IPS-18c (cell line): Measurements from ENCODE around the gene CTIF.

Source experiments
- H3K4me3 ChIP-seq: 2 replicates; pipeline ENCODE4 v1.7.0; 2013; ENCODE audit warnings: low read depth, mild to moderate bottlenecking, low read length, moderate library complexity; ENCODE audit not compliant: insufficient read depth
- H3K9me3 ChIP-seq: one replicate; pipeline ENCODE4 v1.6.1; 2013; ENCODE audit warnings: mild to moderate bottlenecking, low read length, moderate library complexity; ENCODE audit not compliant: control insufficient read depth, insufficient read depth

Gene CTIF

DNA sequence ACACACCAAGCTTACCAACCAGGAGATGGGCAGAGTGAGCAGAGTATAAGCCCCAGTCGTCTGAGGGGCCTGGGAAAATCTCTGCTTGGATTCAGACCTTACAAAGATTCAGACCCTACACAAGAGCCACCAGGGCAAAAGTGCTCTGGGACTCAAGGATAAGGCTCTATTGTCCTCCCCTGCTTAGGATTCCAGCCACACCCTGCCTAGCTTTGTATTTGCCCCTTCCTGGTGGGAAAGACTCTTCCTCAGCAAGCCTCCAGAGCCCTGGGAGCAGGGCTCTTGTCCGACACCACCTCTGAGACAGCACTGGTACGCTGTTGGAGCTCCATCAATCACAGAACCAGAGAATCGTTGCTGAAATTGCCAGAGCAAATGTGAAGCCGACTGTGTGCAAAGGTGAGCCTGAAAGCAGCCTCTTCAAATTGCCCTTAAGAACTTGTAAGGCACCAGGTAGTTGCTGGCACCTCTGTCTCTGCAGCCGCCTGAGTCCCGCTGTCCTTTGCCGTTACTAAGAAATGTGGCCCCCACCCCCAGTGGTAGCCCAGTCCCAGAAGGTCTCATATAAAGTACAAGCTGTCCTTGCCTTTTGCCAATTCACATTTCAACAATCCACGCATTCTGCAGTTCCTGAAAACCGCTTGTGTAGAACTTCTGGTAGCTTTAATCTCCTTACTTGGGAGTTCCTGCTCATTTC, 148.7 kb downstream of the CTIF start:
- H3K4me3 ChIP-seq = no peak overlapping the region
- H3K9me3 ChIP-seq = no peaks in the 10 kb centered on the region

DNA sequence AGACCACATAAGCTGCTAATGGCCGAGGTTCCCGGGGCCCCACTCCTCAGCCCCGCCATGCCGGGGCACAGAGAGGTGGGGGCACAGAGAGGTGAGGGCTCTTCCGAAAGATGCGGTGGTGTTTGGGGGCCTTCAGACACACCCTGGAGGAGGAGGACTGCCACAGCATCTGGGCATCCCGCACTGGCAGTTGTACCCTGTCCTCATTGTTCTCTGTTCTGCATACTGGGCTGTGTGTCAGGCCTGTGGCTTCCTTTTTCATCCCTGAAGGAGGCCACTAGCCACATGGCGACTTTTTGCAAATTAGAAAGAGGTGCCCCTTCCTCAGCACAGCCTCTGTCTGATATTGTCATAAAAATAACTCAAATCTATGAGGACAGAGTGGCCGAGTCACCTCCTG, 150.1 kb downstream of the CTIF start:
- H3K9me3 ChIP-seq = no peaks in the 10 kb centered on the region
- H3K4me3 ChIP-seq = no peak overlapping the region

DNA sequence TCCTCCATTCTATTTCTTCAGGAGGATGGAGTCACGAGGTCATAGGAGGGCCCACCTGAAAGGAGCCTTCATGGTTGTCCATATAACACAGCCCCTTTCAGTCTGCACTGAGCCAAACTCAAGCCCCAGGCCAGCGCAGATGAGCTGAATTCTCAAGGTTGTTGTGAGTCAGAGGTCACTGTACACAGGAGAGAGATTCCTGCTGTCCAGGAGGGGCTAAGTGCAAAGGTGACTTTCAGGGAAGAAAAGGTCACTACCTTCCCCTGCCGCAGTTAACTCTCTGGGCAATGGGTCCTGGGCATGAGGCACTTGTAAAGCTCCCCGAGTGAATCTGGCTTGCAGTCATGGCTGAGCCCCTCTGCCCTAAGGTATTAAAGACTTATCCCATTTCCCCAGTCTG, 150.7 kb downstream of the CTIF start:
- no peaks in the 10 kb centered on the region for H3K9me3 ChIP-seq
- H3K4me3 ChIP-seq = no peak overlapping the region

DNA sequence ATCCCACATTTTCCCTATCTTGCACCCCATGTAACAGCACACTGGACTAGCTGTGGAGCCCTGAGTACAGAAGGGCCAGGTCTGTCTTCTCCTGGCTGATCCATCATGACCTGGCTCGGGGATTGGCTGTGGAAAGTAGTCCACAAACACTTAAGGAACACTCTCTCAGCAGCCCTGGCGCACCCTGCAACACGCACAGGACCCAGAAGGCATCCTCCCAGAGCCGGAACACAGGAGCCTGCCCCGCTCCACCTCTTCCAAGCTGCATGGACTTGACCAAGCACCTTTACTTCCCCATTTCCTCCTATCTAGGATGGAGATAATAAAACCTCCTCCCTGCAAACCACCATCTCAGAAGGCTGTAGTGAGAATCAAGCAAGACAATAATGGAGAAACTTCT, 151.7 kb downstream of the CTIF start:
- Histone ChIP-seq H3K9me3 (no peaks in the 10 kb centered on the region), H3K4me3 (no peak overlapping the region)

DNA sequence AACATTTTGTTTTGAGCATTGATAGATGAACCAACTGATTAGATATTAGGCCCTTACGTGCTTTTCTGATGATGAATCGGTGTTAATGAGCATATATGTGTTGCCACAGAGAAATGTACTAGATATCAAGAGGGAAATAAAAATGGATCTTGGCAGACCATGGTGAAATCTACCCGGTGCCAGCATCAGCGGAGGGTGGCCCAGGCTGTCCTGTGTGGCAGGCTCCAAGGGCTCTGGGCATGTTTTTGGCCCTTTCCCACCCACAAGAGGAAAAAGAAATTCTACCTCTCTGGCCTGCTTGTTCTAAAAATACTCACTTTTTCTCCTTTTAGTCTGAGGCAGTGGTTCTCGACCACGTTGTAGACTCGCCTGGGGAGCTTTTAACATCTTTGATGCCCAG, 154.2 kb downstream of the CTIF start:
- H3K4me3 ChIP-seq = no peak overlapping the region
- no peaks in the 10 kb centered on the region for H3K9me3 ChIP-seq

DNA sequence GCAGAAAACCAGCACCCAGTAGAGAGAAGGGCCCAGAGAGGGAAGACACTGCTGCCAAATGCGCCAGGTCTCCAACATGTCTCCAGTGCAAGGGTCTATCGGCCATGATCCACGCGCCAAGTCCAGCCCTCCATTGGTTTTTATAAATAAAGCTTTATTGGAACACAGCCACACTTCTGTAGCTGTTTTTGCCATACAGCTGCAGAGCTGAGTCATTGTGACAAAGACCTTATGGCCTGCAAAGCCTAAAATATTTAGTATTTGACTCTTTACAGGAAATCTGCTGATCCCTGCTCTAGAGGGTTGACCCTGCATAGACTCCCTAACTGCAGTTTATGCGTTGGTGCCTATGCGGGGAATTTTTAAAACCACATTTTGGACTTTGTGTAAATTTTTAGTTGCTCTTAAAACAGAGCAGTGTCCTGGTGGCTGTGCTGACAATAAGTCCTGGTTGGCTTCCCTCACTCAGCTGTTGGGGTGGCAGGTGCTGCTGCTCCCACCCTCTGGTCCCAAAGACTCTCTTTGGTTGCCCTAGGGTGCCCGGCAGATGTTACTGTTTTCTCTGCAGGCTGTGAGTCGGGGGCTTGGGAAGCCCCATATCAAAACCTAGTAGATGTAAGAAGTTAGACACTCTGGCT, 154.9 kb downstream of the CTIF start:
- H3K4me3 ChIP-seq = no peak overlapping the region
- no peaks in the 10 kb centered on the region for H3K9me3 ChIP-seq

DNA sequence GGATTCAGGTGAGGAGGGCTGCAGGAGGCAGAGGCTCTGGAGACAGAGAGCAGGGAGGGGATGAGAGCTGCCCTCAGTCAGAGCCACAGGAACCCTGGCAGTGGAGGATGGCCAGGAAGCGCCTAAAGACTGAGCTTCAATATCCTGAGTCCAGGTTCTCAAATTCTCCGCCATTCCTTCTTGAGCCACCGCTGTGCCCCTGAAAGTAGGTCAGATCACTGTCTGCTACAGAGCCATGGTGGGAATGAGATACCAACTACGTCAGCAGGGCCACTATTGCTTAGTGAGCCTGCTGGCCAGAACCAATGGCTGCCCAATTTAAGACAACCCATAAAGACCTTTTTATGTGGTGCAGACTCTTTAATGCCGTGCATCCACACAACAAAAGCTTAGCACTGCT, 155.5 kb downstream of the CTIF start:
- H3K4me3 ChIP-seq = no peak overlapping the region
- H3K9me3 ChIP-seq = no peaks in the 10 kb centered on the region

DNA sequence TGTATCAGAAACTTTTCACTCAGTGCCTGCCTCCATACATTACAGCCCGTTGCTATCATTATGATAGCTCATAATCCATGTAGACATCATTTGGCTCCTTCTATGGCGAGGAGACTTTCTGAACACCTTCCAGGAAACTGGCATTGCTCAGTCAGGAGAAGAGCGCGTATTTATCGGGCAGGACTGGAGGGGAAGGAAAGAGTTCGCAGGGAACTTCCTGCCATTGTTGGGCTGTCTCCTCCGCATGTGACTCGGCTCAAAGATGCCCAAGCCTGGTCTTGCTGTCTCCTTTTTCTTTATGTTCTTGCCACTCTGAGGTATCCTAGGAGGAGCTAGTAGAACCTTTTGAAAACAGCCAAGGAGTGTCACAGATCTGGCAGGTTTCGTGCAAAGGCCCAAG, 156.8 kb downstream of the CTIF start:
- Histone ChIP-seq H3K4me3 (no peak overlapping the region), H3K9me3 (no peaks in the 10 kb centered on the region)

DNA sequence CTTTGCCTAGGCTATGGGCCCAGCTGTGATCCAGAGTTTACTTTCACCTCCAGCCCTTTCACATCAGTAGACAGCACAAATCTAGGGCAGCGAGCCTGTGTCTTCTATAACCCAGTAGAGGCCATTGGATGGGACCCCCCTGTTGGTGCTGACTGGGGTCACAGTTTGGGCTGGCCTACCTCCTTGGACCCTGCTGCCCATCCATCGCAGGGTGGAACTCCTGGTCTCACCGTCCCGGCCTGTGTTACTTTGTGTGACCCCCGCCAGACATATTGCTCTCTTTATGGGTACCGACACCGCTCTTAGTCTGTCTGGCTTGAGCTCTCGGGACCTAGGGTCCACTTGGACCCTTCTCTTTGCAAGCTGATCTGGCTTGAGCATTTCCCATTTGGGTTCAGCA, 157.4 kb downstream of the CTIF start:
- no peaks in the 10 kb centered on the region for H3K9me3 ChIP-seq
- H3K4me3 ChIP-seq = no peak overlapping the region

DNA sequence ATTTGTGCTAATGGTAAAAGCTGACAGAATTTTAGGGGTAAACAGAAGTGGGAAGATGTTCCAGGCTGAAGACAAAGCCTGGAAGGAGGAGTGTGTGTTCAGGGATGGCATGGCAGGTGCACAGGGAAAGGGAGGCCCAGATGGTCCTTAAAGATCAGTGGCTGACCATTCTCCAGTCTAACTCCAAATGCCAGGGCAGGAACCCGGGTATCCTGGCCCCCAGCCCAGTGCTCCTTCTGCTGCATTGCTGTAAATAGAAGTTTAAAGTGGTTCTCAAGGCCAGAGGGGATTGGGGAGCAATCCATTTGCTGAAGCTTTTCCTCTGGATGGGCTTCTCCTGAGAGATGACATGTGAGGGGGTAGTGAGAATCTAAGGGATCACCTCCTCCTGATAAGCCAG, 158.6 kb downstream of the CTIF start:
- Histone ChIP-seq H3K4me3 (no peak overlapping the region), H3K9me3 (no peaks in the 10 kb centered on the region)

DNA sequence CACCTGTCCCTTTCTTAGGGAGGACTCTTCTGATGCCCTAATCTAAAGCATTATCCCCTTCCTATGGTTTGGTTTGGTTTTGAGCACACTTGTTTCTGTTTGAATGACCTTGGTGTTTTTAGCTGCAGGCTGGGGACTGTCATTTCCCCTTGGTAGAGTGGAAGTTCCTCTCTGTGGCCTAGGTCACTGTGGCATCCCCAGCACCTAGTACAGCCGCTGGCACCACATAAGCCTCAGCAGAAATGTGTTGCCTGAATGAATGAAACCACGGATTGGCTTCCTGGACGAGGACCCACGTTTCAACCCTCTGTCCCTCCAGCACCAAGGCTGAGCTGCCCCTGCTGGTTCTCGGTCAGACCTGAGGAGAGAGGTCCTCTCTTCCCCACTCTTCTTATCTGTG, 159.9 kb downstream of the CTIF start:
- no peak overlapping the region for H3K4me3 ChIP-seq

DNA sequence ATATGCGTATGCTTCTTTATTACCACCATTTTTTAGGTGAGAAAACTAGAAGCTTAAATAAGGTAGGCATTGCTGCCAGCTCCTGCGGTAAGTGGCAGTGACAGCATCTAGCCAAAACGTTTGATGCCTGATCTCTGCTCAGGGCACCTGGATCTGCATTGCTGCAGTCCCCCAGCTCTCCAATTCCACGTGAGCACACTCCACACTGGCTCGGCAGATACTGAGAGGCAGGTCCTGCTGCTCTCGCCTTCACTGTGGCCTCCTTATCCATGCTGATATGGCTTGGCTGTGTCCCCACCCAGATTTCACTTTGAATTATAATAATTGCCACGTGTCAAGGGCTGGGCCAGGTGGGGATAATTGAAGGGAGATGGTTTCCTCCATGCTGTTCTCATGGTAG, 160.9 kb downstream of the CTIF start:
- Histone ChIP-seq H3K9me3 (no peaks in the 10 kb centered on the region), H3K4me3 (no peak overlapping the region)

More for the DNA sequence above, 159.9 kb downstream of the CTIF start:
- H3K9me3 ChIP-seq = no peaks in the 10 kb centered on the region

DNA sequence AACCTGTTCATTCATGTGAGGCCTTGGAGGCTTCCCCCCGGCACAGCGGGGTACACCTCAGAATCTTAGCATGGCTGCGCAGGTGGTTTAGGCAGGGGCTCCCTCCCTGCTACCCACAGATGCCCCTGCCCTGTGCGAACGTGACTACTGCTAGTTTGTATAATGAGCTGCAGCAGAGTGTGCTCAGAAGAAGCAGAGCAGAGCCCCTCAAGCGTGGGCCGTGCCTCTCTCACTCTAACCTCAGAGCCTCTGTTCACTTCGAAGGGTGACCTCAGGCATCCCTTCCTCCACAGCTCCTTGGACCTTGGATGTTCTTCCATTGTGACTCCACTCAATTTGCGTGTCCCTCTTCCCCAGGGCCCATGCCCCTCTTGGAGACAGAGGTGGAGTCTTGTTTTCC, 161.6 kb downstream of the CTIF start:
- Histone ChIP-seq H3K4me3 (no peak overlapping the region), H3K9me3 (no peaks in the 10 kb centered on the region)

DNA sequence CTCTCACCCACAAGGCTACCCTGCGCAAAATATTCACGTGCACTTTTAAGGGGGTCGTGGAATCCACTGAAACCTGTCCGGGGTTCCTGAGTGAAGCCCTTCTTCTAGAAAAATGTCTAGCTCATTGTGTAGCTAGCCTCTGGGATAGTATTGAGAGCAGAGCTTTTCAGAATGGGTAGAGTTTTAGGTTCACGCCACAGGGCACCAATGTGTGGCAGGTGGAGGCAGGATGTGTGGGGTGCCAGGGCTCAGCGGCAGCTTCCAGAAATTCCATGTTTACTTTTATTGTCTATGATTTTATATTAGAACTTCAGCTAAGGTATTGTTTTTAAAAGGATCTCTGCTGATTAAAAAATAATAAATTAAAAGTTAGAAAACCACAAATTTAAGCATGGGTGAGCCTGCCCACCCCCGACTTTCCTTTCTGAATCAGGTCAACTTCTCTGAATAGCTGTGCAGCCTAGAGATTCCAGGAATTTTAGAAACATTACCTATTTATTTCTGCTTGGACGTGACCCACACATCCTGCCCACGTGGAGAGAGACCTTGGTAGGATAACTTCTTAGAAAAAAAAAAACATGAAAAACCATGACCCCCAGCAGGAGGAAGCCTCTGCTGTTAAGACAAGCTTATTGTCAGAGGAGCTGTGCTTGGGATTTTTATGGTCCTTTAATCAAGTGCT, 163.7 kb downstream of the CTIF start:
- no peaks in the 10 kb centered on the region for H3K9me3 ChIP-seq
- no peak overlapping the region for H3K4me3 ChIP-seq

DNA sequence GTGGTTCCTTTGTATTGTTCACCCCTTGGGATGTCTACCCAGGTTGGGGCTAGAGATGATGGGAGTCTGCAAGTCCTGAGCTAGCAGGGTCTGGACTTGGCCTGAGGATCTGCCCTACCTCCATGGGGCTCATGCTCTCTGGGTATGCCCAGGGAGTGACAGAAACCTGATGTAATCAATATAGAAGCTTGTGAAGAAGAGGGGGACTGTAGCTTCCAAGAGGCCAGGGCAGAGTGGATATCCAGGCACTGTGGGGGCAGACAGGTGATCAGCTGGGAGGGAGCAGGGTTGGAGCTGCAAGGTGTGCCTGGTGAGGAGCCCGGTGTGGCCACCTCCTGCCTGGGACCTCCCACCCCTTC, 164.2 kb downstream of the CTIF start:
- Histone ChIP-seq H3K9me3 (no peaks in the 10 kb centered on the region), H3K4me3 (no peak overlapping the region)

DNA sequence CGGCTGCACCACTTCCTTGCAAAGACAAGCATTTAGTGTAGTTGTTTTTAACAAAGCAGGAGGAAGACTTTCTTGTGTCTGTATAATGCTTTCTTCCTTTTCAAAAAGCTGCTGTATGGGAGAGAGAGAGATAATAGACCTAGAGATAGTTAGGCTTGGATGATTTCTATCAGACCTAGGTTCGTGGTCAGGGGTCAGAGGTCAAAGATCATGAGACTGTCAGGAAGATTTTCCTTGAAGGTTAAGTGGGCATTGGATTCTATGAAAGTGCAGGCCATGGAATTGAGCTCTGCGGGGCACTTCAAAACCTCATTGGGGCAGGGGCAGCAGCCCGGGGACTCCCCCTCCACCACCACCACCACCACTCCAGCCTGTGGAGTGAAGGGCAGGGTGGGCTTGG, 164.6 kb downstream of the CTIF start:
- H3K9me3 ChIP-seq = no peaks in the 10 kb centered on the region
- H3K4me3 ChIP-seq = no peak overlapping the region

DNA sequence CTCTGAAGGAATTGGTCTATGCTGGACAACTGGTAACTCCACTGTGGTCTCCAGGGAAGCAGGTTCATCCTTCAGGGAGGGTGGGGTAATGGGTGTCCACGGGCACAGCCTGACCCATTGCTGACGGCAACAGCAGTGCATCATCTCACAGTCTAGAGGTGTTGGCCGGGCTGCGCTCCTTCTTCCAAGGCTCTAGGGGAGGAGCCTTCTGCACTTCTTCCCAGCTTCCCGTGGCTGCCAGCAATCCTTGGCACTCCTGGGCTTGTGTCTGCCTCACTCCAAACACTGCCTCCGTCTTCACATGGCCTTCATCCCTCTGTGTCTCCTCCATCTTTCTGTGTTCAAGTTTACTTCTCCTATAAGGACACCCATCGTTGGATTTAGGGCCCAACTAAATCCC, 166.2 kb downstream of the CTIF start:
- Histone ChIP-seq H3K9me3 (no peaks in the 10 kb centered on the region), H3K4me3 (no peak overlapping the region)

DNA sequence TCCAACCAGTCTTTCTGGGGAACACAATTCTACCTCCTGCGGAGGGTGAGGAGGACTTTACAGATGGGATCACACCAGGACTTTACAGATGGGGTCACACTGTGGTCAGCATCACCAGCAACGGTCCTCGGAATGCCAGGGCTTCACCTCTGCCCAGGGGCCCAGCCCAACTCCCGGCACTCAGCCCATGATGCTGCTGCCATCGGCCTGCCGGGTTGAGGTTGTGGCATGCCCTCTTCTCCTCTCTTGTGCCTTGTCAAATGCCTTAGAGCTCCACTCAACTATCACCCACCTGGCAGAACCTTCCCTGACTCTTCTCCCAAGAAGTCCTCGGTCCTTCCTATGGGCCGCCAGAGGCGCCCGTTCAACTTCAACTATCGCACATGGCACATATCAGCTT, 166.7 kb downstream of the CTIF start:
- Histone ChIP-seq H3K9me3 (no peaks in the 10 kb centered on the region), H3K4me3 (no peak overlapping the region)
